Measurements from ENCODE around the gene ZNF726. TPM values are rescaled to one million over a fixed set of nuclear protein-coding genes. Genes with fewer than 3 reads are reported as not detected.

The ZNF726 gene
- total RNA-seq, 1 experiment from 2014 or later: 0.11 TPM

DNA sequence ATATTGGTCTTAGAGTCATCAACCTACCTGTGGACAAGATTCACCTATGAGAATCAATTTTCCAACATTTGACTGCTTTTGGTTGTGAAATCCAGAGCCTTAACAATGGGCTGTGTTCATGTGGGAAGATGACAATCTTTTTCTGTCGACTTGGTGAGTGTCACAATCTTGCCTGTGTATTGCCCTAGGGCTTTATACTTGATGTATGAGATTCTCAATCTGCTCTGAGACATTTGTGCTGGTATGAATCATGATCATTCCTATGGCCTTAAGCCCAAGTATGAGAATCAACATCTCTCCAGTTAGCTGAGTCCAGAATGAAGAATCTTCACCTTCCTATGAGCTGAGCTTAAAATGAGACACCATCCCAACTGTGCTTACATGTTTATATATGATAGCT lies 68.7 kb downstream of the ZNF726 start:
- Histone ChIP-seq H2BK12ac (ENCODE audit: insufficient read length, low read depth, low read length) (no peak overlapping the region), H3K56ac (ENCODE audit: insufficient read length, low read depth, low read length) (no peak overlapping the region), H3K23ac (ENCODE audit: insufficient read length, low read depth, low read length) (no peak overlapping the region), H4K91ac (ENCODE audit: insufficient read length, low read depth, low read length) (no peak overlapping the region), H3K4me2 (ENCODE audit: insufficient read depth, insufficient read length, low read length) (no peak overlapping the region), H2BK5ac (ENCODE audit: insufficient read length, low read length) (no peak overlapping the region), H3K4ac (ENCODE audit: low read depth, low read length) (no peak overlapping the region), H3K79me1 (ENCODE audit: insufficient read depth, low read depth, low read length, poor library complexity, severe bottlenecking) (no peaks in the 10 kb centered on the region), H4K8ac (replicated peaks; ENCODE audit: insufficient read length, low read depth, low read length) (no peak overlapping the region), H3K23me2 (ENCODE audit: insufficient read length, low read depth, low read length, poor library complexity, severe bottlenecking) (no peaks in the 10 kb centered on the region), H3K9me3 (ENCODE audit: control insufficient read depth, low read depth, low read length) (peaks cover 100% of the 10 kb centered on the region), H4K20me1 (ENCODE audit: control insufficient read depth, insufficient read depth, insufficient read length) (no peaks in the 10 kb centered on the region), H2BK20ac (ENCODE audit: low read depth, low read length, poor library complexity, severe bottlenecking) (no peak overlapping the region), H3K4me1 (ENCODE audit: insufficient read depth, low read length) (no peaks in the 10 kb centered on the region), H3K18ac (ENCODE audit: insufficient read length, low read depth, low read length) (no peak overlapping the region), H4K5ac (ENCODE audit: insufficient read length, low read depth, low read length) (no peak overlapping the region), H3K9ac (ENCODE audit: extremely low read depth, insufficient read length, low read length) (no peak overlapping the region), H3K27ac (ENCODE audit: insufficient read length, low read depth, low read length) (no peak overlapping the region), H2BK15ac (ENCODE audit: low read depth, low read length) (no peak overlapping the region), H2AK5ac (ENCODE audit: insufficient read length, low read length) (no peak overlapping the region), H3K79me2 (ENCODE audit: insufficient read depth, low read length) (no peaks in the 10 kb centered on the region), H3K14ac (ENCODE audit: insufficient read depth, low read length) (no peak overlapping the region), H2BK120ac (ENCODE audit: low read depth, low read length, poor library complexity, severe bottlenecking) (no peak overlapping the region), H2AFZ (ENCODE audit: low read length) (no peak overlapping the region), H3T11ph (ENCODE audit: low read length) (no peak overlapping the region), H3K27me3 (ENCODE audit: insufficient read depth, low read length) (no peaks in the 10 kb centered on the region)
- H3K36me3 Mint-ChIP-seq (ENCODE audit: insufficient read depth in 1 of 3, low read depth in 3 of 3): peaks cover 3 to 28% (median 6%) of the 10 kb centered on the region in 3 experiments; a peak in 6 of 7 replicates
- H3K4me1 Mint-ChIP-seq: no peaks in the 10 kb centered on the region
- H3K4me3 Mint-ChIP-seq: no peak overlapping the region
- H3K27ac Mint-ChIP-seq: no peak overlapping the region
- H3K27me3 Mint-ChIP-seq (ENCODE audit: low read depth): no peaks in the 10 kb centered on the region; the same call in 1 of the 2 replicates
- peaks cover 93 to 97% of the 10 kb centered on the region in 2 experiments for H3K9me3 Mint-ChIP-seq
- no peak for DNase-seq
- no CpG with 5 or more reads among the region's 1 CpG for WGBS (ENCODE audit: extremely low coverage, insufficient read length, low lambda C conversion rate)
- TF ChIP-seq, protein P1, sequence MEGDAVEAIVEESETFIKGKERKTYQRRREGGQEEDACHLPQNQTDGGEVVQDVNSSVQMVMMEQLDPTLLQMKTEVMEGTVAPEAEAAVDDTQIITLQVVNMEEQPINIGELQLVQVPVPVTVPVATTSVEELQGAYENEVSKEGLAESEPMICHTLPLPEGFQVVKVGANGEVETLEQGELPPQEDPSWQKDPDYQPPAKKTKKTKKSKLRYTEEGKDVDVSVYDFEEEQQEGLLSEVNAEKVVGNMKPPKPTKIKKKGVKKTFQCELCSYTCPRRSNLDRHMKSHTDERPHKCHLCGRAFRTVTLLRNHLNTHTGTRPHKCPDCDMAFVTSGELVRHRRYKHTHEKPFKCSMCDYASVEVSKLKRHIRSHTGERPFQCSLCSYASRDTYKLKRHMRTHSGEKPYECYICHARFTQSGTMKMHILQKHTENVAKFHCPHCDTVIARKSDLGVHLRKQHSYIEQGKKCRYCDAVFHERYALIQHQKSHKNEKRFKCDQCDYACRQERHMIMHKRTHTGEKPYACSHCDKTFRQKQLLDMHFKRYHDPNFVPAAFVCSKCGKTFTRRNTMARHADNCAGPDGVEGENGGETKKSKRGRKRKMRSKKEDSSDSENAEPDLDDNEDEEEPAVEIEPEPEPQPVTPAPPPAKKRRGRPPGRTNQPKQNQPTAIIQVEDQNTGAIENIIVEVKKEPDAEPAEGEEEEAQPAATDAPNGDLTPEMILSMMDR (conservative IDR thresholded peaks at IDR 0.05): no peak

Other genes with a start within 250 kb of the ZNF726 start
- gene ZNF675, start 227.7 kb upstream of the ZNF726 start, total RNA-seq (2021): 31.5 and 33.1 TPM in 2 replicates
- 10.4 and 12.5 TPM in 2 replicates for gene ZNF681, start 156.0 kb upstream of the ZNF726 start, total RNA-seq (2021)
- 25.5 and 26.6 TPM in 2 replicates for gene ZNF254, start 172.3 kb downstream of the ZNF726 start, total RNA-seq (2021)